H1 (cell line): ENCODE data around the gene KLHDC7B. TPM values are rescaled to one million over a fixed set of nuclear protein-coding genes. Genes with fewer than 3 reads are reported as not detected.

Source experiments
- EP300 ChIP-seq, 2 experiments: IDR thresholded peaks; 1 replicate in 1 of 2; 2 replicates in 1 of 2; pipeline ENCODE4 v1.6.1; 2011 to 2012; ENCODE audit warnings: low read depth in 2 of 2, low read length in 2 of 2, mild to moderate bottlenecking in 2 of 2, borderline replicate concordance in 1 of 2, inconsistent platforms in 1 of 2, moderate library complexity in 1 of 2
- FOSL1 ChIP-seq: IDR thresholded peaks from 2 replicates; pipeline ENCODE4 v1.6.1; 2011; ENCODE audit warnings: mild to moderate bottlenecking, low read depth, low read length, moderate library complexity; ENCODE audit not compliant: insufficient read depth
- JUND ChIP-seq: IDR thresholded peaks from 2 replicates; pipeline ENCODE4 v1.6.1; 2011; ENCODE audit warnings: mild to moderate bottlenecking, improper control_type of control experiment, low read length
- KDM4A ChIP-seq: IDR thresholded peaks from one replicate; pipeline ENCODE4 v1.7.1; 2012; ENCODE audit warnings: low read depth, mild to moderate bottlenecking, moderate library complexity, low read length, inconsistent platforms; ENCODE audit not compliant: severe bottlenecking
- SIX5 ChIP-seq: IDR thresholded peaks from 2 replicates; pipeline ENCODE4 v1.6.1; 2011; ENCODE audit warnings: mild to moderate bottlenecking, low read depth, low read length
- polyA plus RNA-seq, 7 experiments: library from polyadenylated mRNA; depleted of rRNA in 3 of 7; stranded (reverse) in 5 of 7; unstranded in 2 of 7; fragments of >200 nt in 5 of 7; fragments of 200-250 nt in 2 of 7; gene quantifications; 1 replicate in 5 of 7; 2 replicates in 1 of 7; 4 replicates in 1 of 7; pipeline versions ENCODE4 v1.2.1 to v1.2.3, GENCODE V29; 2011 to 2013; ENCODE audit warnings: missing spikeins in 2 of 7, mixed read lengths in 2 of 7
- total RNA-seq: library from RNA; stranded (reverse); fragmentation: NEBNext Ultra II Directional; extraction: Animal tissue kit (Norgen Biotek cat#: 25700); gene quantifications from 2 replicates; pipeline ENCODE4 v1.2.1, GENCODE V29; 2021
- TF ChIP-seq, protein P1 (sequence below): IDR thresholded peaks from 2 replicates; pipeline ENCODE4 v1.6.1; 2012; ENCODE audit warnings: inconsistent platforms

Gene KLHDC7B
- total and polyA plus RNA-seq, 2 of the 8 experiments (the other 6 are each of a cell fraction or from before 2014, with no cell fraction given), result not detected

DNA sequence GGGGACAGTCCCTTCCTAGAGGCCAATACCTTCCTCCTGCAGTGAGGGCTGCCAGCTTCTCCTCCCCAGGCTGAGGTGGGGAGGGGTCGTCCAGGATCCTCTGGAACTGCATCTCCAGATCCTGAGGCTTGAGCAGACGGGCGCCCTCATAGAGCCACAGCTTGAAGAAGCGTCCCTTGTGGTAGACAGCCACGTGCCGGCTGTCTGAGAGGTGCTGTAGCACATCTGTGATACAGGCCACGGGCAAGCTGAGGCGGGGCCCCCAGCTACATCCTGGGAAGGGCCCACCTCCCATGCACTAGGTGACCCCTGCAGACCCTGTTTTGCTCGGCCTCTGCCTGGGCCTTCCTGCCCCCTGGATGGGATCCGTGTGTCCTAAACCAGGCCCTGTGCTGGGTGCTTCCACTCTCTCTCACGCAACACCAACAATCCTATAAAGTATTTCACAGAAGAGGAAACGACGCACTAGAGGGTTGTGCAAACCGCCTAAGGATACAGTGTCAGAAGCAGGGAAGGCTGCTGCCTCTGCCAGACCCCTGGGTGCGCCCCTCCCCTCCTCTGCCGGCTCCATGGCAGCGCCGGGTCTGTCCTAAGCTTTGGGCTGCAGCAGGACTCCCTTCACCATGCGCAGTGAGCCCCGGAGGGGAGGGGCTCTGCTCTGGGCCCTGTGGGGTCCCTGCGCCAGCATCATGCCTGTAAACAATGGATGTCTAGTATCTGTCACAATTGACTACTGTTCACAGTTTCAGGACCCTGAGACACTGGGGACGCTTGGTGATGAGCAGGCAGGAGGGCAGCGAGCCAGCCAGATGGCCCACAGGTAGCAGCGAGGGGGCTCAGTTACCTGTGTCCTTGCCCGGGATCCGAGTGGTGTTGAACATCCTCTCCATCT is 28.0 kb downstream of the KLHDC7B start (continued):
- TF ChIP-seq KDM4A, result no peak
- TF ChIP-seq FOSL1, result no peak
- TF ChIP-seq, protein P1, sequence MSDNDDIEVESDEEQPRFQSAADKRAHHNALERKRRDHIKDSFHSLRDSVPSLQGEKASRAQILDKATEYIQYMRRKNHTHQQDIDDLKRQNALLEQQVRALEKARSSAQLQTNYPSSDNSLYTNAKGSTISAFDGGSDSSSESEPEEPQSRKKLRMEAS, result no peak
- TF ChIP-seq EP300 (IDR thresholded peaks at IDR 0.05; ENCODE audit: borderline replicate concordance in 1 of 2, low read depth in 2 of 2, low read length in 2 of 2), result no peak
- TF ChIP-seq JUND, result no peak
- TF ChIP-seq SIX5, result no peak
- TF ChIP-seq, all 59 proteins: peak for 0
